ENCODE results near the gene DCTN2. TPM values are rescaled to one million over a fixed set of nuclear protein-coding genes. Genes with fewer than 3 reads are reported as not detected.
"Not testable (repeated sequence)": the region's sequence is repeated elsewhere in the genome, so short reads cannot be mapped to it uniquely, and the experiment has no call there.

The DCTN2 gene
- total RNA-seq, 4 donors from 2014 or later, result 161 to 243 (median 202) TPM

DNA sequence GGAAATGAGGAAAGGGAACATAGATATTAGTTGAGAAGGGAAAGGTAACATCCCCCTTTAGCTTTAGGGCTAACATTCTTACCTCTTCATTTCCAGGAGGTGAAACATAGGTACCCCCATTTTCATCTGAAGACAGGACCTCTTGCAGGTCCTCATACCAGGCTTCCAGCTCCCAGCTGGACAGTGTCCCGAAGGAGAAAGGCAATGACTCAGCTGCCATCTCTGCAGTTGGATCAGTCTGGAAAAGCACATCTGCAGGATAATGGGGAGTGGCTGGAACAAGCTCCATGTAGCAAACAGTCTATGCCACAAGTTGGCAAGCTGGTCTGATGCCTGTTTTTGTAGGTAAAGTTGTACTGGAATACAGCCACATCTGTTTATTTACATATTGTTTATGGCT lies 29.8 kb downstream of the DCTN2 start:
- H3K27me3 ChIP-seq, result no peaks in the 10 kb centered on the region
- no peak overlapping the region for H3K4me3 ChIP-seq
- intact Hi-C loops (cut with DNase I), result no loop called here
- WGBS, result 0% methylated on average over 1 of the region's 1 CpG
- no peaks in the 10 kb centered on the region for H3K9me3 ChIP-seq
- TF ChIP-seq POLR2AphosphoS5 (IDR thresholded peaks at IDR 0.05) (peak in 1 of 2 donors; percentile 34), POLR2A (IDR thresholded peaks at IDR 0.05; ENCODE audit: low read depth) (no peak)
- DNase-seq (ENCODE audit: extremely low spot score), result no peak
- H3K27ac ChIP-seq (replicated peaks in 1 of 4), result peak overlapping the region; percentile 94 to 99 (median 98)
- peaks cover 49 to 61% (median 54%) of the 10 kb centered on the region in 4 donors for H3K36me3 ChIP-seq
- peaks cover 43 to 55% (median 47%) of the 10 kb centered on the region in 4 donors for H3K4me1 ChIP-seq

DNA sequence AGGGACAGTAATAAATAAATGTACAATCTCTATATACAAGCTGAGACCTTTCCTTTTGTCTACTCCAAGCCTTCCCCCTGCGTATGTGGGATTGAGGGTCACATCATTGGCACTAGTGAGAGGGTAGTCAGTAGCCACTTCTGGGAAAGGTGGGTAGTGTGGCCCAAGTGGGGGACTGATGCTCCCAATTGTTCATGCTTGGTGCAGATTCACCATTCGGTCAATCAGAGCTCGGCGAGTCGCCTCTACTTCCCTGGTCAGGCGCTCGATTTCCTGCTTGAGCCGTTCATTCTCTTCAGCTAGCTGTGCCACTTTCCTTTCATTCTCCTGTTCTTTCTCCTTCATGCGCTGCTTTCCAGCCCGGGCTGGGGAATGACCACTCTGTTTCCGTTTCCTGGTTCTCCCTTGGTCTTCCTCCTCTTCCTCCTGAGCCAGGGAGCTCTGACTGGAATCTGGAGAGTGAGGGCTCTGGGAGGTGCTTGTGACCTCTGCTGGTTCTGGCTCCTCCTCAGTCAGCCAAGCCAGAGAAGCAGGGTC lies 30.3 kb downstream of the DCTN2 start:
- WGBS, result 89% methylated on average over 11 of the region's 11 CpGs
- intact Hi-C loops (cut with DNase I), result no loop called here
- Histone ChIP-seq H3K36me3 (peaks cover 54 to 66% (median 59%) of the 10 kb centered on the region in 4 donors), H3K4me3 (no peak overlapping the region), H3K27ac (replicated peaks in 1 of 4) (peak overlapping the region; percentile 94 to 99 (median 98)), H3K4me1 (peaks cover 41 to 50% (median 42%) of the 10 kb centered on the region in 4 donors), H3K27me3 (no peaks in the 10 kb centered on the region), H3K9me3 (no peaks in the 10 kb centered on the region)
- no peak for DNase-seq (ENCODE audit: extremely low spot score)
- TF ChIP-seq POLR2A (IDR thresholded peaks at IDR 0.05; ENCODE audit: low read depth), result no peak
- TF ChIP-seq, protein P1, sequence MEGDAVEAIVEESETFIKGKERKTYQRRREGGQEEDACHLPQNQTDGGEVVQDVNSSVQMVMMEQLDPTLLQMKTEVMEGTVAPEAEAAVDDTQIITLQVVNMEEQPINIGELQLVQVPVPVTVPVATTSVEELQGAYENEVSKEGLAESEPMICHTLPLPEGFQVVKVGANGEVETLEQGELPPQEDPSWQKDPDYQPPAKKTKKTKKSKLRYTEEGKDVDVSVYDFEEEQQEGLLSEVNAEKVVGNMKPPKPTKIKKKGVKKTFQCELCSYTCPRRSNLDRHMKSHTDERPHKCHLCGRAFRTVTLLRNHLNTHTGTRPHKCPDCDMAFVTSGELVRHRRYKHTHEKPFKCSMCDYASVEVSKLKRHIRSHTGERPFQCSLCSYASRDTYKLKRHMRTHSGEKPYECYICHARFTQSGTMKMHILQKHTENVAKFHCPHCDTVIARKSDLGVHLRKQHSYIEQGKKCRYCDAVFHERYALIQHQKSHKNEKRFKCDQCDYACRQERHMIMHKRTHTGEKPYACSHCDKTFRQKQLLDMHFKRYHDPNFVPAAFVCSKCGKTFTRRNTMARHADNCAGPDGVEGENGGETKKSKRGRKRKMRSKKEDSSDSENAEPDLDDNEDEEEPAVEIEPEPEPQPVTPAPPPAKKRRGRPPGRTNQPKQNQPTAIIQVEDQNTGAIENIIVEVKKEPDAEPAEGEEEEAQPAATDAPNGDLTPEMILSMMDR (IDR thresholded peaks at IDR 0.05), result no peak
- TF ChIP-seq POLR2AphosphoS5 (IDR thresholded peaks at IDR 0.05), result no peak
- TF ChIP-seq EP300 (IDR thresholded peaks at IDR 0.05), result no peak

DNA sequence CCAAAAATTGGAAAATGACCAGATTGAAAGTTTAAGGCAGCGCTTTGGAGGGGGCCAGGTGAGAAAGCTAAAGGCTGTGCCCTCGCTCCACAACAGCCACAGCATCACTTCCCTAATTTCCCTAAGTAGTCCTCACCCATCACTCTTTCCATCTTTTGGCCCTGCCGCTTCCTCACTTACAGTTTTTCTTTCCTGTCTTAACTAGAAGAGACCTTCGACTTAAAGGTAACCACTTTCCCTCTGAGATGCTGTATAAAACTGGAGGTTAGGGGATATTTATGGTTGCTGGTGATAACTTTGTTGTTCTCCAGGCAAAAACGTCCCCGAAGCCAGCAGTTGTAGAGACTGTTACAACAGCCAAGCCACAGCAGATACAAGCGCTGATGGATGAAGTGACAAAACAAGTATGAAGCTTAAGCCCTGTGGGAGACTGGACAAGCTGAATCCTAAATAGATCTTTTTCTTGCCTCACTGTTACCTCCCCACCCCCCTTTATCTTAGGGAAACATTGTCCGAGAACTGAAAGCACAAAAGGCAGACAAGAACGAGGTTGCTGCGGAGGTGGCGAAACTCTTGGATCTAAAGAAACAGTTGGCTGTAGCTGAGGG lies 31.0 kb downstream of the DCTN2 start:
- Histone ChIP-seq H3K36me3 (peaks cover 58 to 72% (median 64%) of the 10 kb centered on the region in 4 donors), H3K4me1 (peaks cover 35 to 43% (median 36%) of the 10 kb centered on the region in 4 donors), H3K9me3 (no peaks in the 10 kb centered on the region), H3K27me3 (no peaks in the 10 kb centered on the region), H3K4me3 (no peak overlapping the region), H3K27ac (replicated peaks in 1 of 4) (peak overlapping the region; percentile 94 to 99 (median 98))
- no peak for DNase-seq (ENCODE audit: extremely low spot score)
- TF ChIP-seq EP300 (IDR thresholded peaks at IDR 0.05) (no peak), POLR2A (IDR thresholded peaks at IDR 0.05; ENCODE audit: low read depth) (no peak), POLR2AphosphoS5 (IDR thresholded peaks at IDR 0.05) (no peak)
- TF ChIP-seq, protein P1 (IDR thresholded peaks at IDR 0.05), result no peak
- 78% methylated on average over 11 of the region's 11 CpGs for WGBS
- intact Hi-C loops (cut with DNase I), result no loop called here

DNA sequence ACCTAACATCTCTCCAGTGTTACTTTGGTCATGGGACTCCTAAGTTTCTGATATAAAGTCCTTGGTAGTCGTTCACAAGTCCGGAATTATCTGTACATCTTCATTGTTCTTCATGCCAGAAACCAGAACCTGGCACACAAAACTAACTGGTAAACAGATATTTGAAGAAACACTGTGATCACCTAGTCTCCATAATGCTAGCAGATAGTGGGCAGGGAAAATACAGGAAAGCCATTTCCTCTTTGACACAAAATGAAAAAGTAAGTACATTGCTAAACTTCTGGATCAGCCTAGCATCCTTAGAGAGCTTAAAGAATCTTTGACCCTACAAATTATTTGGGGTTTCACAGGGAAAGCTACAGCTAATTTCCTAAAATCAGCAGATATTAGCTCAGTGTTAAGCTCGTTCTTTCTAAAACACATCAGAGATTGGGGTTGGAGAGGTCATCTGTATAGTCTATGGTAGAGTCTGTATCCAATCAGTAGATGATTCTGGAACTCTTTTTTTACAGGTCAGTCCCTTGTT lies 31.5 kb downstream of the DCTN2 start:
- Histone ChIP-seq H3K4me1 (peaks cover 32 to 41% (median 33%) of the 10 kb centered on the region in 4 donors), H3K27ac (replicated peaks in 1 of 4) (peak overlapping the region in 2 of 4 donors; percentile 99), H3K9me3 (no peaks in the 10 kb centered on the region), H3K4me3 (no peak overlapping the region), H3K36me3 (peaks cover 58 to 78% (median 69%) of the 10 kb centered on the region in 4 donors), H3K27me3 (no peaks in the 10 kb centered on the region)
- 70% methylated on average over 3 of the region's 3 CpGs for WGBS
- DNase-seq (ENCODE audit: extremely low spot score), result no peak
- intact Hi-C loops (cut with DNase I), result no loop called here
- TF ChIP-seq EP300 (IDR thresholded peaks at IDR 0.05) (no peak), POLR2AphosphoS5 (IDR thresholded peaks at IDR 0.05) (no peak), POLR2A (IDR thresholded peaks at IDR 0.05; ENCODE audit: low read depth) (no peak)
- TF ChIP-seq, protein P1 (IDR thresholded peaks at IDR 0.05), result no peak

DNA sequence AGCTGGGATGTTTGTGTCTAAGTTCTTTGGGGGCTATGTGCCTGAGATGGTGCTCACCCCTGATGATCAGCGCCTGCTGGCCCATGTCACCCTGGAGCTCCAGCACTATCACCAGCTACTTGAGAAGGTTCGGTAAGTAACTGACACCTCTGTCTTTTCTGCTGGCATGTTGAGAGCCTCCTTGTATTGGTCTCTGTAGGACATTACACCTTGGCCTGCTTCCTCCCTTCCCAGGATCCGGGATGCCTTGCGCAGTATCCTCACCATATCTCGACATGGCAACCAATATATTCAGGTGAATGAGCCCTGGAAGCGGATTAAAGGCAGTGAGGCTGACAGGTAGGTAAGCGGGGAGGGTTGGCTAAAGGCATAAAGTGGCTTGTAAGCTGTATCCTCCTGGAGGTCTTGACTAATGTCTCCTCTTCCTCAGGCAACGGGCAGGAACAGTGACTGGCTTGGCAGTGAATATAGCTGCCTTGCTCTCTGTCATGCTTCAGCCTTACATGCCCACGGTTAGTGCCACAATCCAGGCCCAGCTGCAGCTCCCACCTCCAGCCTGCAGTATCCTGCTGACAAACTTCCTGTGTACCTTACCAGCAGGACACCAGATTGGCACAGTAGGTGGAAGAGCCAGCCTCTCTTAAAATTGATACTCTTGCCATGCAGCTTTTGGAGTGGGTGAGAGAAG lies 32.1 kb downstream of the DCTN2 start:
- no peaks in the 10 kb centered on the region for H3K9me3 ChIP-seq
- intact Hi-C loops (cut with DNase I), result no loop called here
- H3K4me1 ChIP-seq, result peaks cover 32 to 41% (median 33%) of the 10 kb centered on the region in 4 donors
- 89% methylated on average over 9 of the region's 9 CpGs for WGBS
- TF ChIP-seq, protein P1 (IDR thresholded peaks at IDR 0.05), result no peak
- TF ChIP-seq POLR2A (IDR thresholded peaks at IDR 0.05; ENCODE audit: low read depth) (no peak), EP300 (IDR thresholded peaks at IDR 0.05) (no peak), POLR2AphosphoS5 (IDR thresholded peaks at IDR 0.05) (no peak)
- DNase-seq (ENCODE audit: extremely low spot score), result no peak
- H3K27me3 ChIP-seq, result no peaks in the 10 kb centered on the region
- H3K4me3 ChIP-seq, result no peak overlapping the region
- peak overlapping the region in 1 of 4 donors; percentile 99 for H3K27ac ChIP-seq (replicated peaks in 1 of 4)
- peaks cover 59 to 84% (median 75%) of the 10 kb centered on the region in 4 donors for H3K36me3 ChIP-seq

DNA sequence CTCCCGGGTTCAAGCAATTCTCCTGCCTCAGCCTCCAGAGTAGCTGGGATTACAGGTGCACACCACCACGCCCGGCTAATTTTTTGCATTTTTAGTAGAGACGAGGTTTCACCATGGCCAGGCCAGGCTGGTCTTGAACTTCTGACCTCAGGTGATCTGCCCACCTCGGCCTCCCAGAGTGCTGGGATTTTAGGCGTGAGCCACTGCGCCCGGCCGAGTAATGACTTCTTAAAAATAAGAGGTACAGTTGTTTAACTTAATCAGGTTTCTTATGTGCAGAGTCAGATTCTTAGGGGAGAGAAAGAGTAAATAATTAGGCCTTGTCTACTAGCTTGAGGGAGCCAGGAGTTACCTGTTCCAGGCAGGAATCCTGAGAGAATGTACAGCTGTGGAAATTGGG lies 32.7 kb downstream of the DCTN2 start:
- H3K9me3 ChIP-seq; intact Hi-C loops (cut with DNase I); DNase-seq (ENCODE audit: extremely low spot score); H3K4me3 ChIP-seq; H3K27me3 ChIP-seq: not testable (repeated sequence)
- peaks cover 65 to 90% (median 81%) of the 10 kb centered on the region in 4 donors for H3K36me3 ChIP-seq
- WGBS, result 94% methylated on average over 8 of the region's 9 CpGs
- peak overlapping the region in 1 of 4 donors; percentile 99 for H3K27ac ChIP-seq (replicated peaks in 1 of 4)
- peaks cover 27 to 35% (median 29%) of the 10 kb centered on the region in 4 donors for H3K4me1 ChIP-seq

DNA sequence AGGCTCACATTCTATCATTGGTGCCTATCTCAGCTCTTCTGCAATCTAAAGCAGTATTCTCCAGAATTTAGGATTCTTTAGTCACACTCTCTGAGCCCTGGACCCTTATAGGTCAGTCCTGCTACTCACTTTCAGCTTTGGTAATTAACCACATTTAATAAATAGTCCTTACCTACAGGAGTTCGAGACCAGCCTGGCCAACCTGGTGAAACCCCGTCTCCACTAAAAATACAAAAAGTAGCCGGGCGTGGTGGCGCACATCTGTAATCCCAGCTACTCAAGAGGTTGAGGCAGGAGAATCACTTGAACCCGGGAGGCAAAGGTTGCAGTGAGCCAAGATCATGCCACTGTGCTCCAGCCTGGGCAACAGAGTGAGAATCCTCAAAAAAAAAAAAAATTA lies 33.3 kb downstream of the DCTN2 start:
- 87% methylated on average over 6 of the region's 6 CpGs for WGBS
- H3K9me3 ChIP-seq; H3K27ac ChIP-seq (replicated peaks in 1 of 4); intact Hi-C loops (cut with DNase I); DNase-seq (ENCODE audit: extremely low spot score); H3K4me3 ChIP-seq; H3K27me3 ChIP-seq: not testable (repeated sequence)
- peaks cover 21 to 30% (median 23%) of the 10 kb centered on the region in 4 donors for H3K4me1 ChIP-seq
- H3K36me3 ChIP-seq, result peaks cover 65 to 96% (median 87%) of the 10 kb centered on the region in 4 donors
